DND-41 (cell line): ENCODE data around the gene PROSER2.

Experiments used
- ATAC-seq: fragments of 200-7000 bp; cut with Tn5 transposase; 3 replicates; pipeline ENCODE4 v1.9.1; 2021; ENCODE audit warnings: low read depth; ENCODE audit not compliant: insufficient read depth
- DNase-seq: peaks from one replicate; pipeline ENCODE4 v3.0.0-alpha.2; 2020
- H2AFZ ChIP-seq: 2 replicates; pipeline ENCODE4 v1.6.0; 2012; ENCODE audit warnings: low read depth, low read length
- H3K27ac ChIP-seq: 2 replicates; pipeline ENCODE4 v1.5.1; 2012; ENCODE audit warnings: low read length, inconsistent platforms
- H3K27me3 ChIP-seq: fragments of 200-600 bp; sonication (generic); 2 replicates; pipeline ENCODE4 v1.6.0; 2012; ENCODE audit warnings: low read length, mild to moderate bottlenecking, inconsistent platforms; ENCODE audit not compliant: insufficient read depth, poor library complexity
- H3K36me3 ChIP-seq: 2 replicates; pipeline ENCODE4 v1.5.1; 2012; ENCODE audit warnings: low read length, inconsistent platforms; ENCODE audit not compliant: insufficient read depth
- H3K4me1 ChIP-seq: 2 replicates; pipeline ENCODE4 v1.5.1; 2012; ENCODE audit warnings: mild to moderate bottlenecking, low read length; ENCODE audit not compliant: insufficient read depth
- H3K4me2 ChIP-seq: 2 replicates; pipeline ENCODE4 v1.6.0; 2012; ENCODE audit warnings: mild to moderate bottlenecking, moderate library complexity, low read length, inconsistent platforms; ENCODE audit not compliant: insufficient read depth
- H3K4me3 ChIP-seq, 2 experiments: fragments of 200-600 bp in 1 of 2; shearing (Covaris generic) in 1 of 2; 2 replicates each; pipeline ENCODE4 v1.5.1; 2012 to 2016; ENCODE audit warnings: inconsistent platforms in 2 of 2, low read length in 2 of 2, mild to moderate bottlenecking in 2 of 2, low read depth in 1 of 2, moderate library complexity in 1 of 2
- H3K79me2 ChIP-seq: 2 replicates; pipeline ENCODE4 v1.6.0; 2012; ENCODE audit warnings: low read length, inconsistent platforms; ENCODE audit not compliant: insufficient read depth
- H3K9ac ChIP-seq: 2 replicates; pipeline ENCODE4 v1.6.0; 2012; ENCODE audit warnings: low read depth, mild to moderate bottlenecking, inconsistent platforms, low read length, moderate library complexity
- H3K9me3 ChIP-seq: 2 replicates; pipeline ENCODE4 v1.5.1; 2012; ENCODE audit warnings: low read length, moderate library complexity, mild to moderate bottlenecking, inconsistent platforms; ENCODE audit not compliant: insufficient read depth, severe bottlenecking
- H4K20me1 ChIP-seq: 2 replicates; pipeline ENCODE4 v1.6.0; 2012; ENCODE audit warnings: low read length; ENCODE audit not compliant: insufficient read depth
- CTCF ChIP-seq: IDR thresholded peaks from 2 replicates; pipeline ENCODE4 v1.5.1; 2012; ENCODE audit warnings: borderline replicate concordance, low read length, moderate library complexity, mild to moderate bottlenecking; ENCODE audit not compliant: poor library complexity, severe bottlenecking; ENCODE audit errors: extremely low read depth
- EZH2 ChIP-seq: IDR thresholded peaks from 3 replicates; pipeline ENCODE4 v1.6.1; 2012; ENCODE audit warnings: borderline replicate concordance, low read depth, mild to moderate bottlenecking, moderate library complexity, low read length, inconsistent platforms; ENCODE audit not compliant: severe bottlenecking

PROSER2 gene

GRCh38 chr10:11919271-11919670 is 96.1 kb downstream of the PROSER2 start:
- ATAC-seq, result no peak
- H3K4me2 ChIP-seq, result no peak overlapping the region
- no peak for DNase-seq

More at GRCh38 chr10:11919271-11919670, 96.1 kb downstream of the PROSER2 start:
- no peak overlapping the region for H3K4me3 ChIP-seq
- H3K27ac ChIP-seq, result no peak overlapping the region
- H3K36me3 ChIP-seq, result peaks cover 36% of the 10 kb centered on the region
- no peak overlapping the region for H2AFZ ChIP-seq
- TF ChIP-seq CTCF (no peak), EZH2 (no peak)
- H3K4me1 ChIP-seq, result no peaks in the 10 kb centered on the region
- no peaks in the 10 kb centered on the region for H3K79me2 ChIP-seq
- H4K20me1 ChIP-seq, result no peaks in the 10 kb centered on the region
- H3K9ac ChIP-seq, result no peak overlapping the region
- no peaks in the 10 kb centered on the region for H3K9me3 ChIP-seq
- H3K27me3 ChIP-seq, result no peaks in the 10 kb centered on the region
